KG1 (cell line): ENCODE results near the gene MAP2K2.

ENCODE experiments used
- DNase-seq: peaks from one replicate; lab custom pipeline; 2025; lab: John Stamatoyannopoulos, UW

Gene MAP2K2

DNA sequence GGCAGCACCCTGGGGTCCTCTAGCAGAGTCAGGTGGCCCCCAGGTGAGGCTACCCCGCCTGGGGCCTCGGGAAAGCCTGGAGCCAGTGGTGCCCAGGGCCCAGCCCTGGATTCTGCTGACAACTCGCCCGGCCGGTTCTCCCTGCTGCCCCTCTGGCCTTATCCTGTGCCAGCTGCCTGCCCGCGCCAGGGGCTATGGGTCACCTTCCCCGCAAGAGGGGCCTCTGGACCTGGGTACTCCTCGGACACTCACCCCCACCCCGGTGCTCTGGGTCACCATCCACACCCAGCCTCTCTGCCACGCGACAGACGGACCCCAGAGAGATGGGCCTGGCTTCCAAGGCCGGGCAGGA is 81.2 kb downstream of the MAP2K2 start:
- DNase-seq: no peak

DNA sequence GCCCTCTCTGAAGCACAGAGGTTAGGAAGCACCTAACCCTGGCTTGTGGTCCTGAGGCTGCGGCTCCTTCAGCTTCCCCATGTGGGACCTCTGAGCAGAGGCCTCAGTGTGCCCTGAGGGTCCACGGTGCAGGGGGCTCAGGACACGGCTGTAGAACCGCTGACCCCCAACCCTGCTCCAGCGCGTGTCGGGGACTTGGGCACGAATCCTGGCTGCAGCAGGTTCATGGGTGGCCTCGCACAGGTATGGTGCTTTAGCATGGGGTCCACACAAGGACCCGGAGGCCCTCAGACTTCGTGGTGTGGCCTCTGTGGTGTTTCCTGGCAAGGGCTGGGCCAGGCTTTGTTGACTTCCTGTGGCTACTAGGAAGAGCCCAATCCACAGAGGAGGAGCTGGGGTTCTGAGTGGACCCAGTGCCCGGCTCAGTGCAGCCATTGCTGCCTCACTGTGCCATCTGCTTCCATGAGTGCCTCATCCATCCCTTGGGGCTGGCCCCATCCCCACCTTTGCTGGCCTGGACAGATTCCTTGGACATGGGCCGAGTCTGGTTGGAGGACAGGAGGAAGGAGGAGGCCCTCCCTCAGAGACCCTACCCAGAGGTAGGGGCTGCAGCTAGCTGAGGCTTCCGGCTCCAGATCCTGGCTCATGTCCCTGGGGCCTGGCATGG is 81.7 kb downstream of the MAP2K2 start:
- DNase-seq: no peak
